Measurements from ENCODE around the gene C19orf47.
"Not testable (repeated sequence)": the region's sequence is repeated elsewhere in the genome, so short reads cannot be mapped to it uniquely, and the experiment has no call there.

The C19orf47 gene

DNA sequence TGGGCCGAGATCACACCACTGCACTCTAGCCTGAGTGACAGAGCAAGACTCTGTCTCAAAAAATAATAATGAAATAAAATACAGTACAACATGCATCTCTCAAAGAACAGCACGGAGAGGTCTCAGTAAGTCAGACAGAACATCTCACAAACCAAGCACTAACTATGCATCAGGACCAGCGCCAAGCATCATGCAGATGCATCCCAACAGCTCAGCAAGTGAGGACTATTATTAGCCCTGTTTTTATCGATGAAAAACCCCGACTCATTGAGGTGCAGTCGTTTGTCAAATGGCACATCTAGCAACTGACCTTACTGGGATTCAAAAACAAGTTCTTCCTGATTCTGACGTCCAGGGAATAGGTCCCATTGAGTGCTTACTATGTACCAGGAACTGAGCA is 3.8 kb downstream of the C19orf47 start:
- no peak for DNase-seq

DNA sequence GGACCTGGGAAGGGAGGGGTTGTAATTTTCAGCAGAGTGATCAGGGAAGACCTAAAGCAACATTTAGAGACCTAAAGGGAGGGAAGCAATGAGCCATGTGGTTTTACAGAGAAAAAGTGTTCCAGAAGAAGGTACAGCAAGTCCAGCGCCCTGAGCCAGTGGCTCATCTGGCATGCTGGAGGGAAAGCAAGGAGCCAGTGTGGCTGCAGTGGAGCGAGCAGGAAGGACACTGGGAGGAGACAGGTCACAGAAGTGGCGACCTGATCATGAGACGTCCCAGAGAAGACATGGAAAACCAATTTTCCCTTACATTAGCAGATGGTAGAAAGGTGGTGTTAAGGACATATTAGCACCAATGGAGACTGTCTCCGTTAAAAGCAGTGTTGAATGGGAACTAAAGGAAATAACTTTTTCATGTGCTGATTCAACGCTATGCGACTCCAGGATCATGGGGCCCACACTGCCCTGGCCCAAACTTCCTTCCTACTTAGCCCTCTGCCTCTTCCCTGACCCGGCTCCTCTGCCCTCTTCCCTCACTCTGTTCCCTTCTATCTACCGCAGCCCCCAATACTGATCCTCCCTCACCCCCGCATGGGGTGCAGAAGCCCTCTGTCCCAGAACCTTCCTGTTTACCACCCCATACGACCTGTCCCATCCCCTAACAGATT is 5.4 kb downstream of the C19orf47 start:
- no peak for DNase-seq

DNA sequence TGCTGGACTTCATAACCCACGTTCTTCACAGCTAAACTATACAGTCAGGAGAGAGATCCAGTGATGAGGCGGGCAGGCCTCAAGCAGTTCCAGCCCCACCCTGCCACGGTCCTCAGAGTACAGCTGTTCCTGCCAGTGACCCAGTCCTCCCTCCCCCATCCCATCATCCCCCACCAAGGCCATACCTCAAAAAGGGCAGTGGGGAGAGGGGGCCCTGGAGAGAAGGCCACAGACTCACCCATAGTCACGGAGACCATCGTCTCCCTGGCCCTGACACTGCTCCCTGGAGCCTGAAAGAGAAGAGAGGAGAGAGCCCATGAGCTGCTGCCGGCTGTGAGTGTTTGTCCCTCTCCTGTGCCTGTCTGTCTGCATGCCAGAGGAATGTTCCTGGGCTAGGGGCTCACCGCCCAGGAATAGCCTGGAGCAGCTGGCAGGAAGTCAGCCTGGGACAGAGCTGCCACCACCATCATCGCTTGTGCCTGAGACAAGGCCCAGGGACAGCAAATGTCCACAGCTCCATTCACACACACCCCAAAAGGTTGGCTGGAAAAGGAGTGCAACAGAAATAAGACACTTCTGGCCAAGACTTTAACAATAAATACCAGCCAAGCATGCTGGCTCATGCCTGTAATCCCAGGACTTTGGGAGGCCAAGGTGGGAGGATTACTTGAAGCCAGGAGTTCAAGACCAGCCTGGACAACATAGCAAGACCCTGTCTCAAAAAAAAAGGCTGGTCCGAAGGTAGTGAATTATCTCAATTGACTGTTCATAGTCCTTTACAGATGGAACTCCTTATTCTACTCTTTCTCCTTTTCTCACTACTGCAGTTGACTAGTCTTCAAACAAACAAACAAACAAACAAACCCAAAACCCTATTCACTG is 6.4 kb downstream of the C19orf47 start:
- no peak for DNase-seq

DNA sequence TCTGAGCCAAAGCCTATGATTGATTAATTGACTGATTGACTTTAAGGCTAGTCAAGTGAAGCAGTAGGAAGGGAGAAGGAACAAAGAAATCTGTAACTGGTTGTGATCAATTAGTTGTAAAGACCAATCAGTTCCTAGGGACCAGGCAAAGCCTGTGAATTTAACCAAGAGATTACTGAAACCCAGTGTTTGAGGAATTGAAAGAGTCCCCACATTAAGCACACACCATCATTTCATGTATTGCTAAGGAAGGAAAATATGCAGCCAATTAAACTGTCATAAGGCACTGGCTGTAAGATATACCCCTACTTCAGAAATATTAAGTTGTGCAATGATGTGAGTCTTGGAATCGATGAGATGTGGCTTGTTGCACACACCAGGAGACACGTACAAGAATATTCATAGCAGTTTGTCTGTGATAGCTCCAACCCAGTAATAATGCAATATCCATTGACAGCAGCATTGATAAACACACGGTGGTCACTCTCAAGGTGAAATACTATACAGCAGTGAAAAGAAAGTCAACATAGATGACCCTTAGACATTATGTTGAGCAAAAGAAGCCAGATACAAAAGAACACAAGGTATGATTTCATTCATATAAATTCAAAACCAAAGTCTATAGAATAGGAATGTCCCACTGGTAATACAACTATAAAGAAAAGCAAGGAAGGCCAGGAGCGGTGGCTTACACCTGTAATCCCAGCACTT is 9.0 kb downstream of the C19orf47 start:
- DNase-seq: no peak

DNA sequence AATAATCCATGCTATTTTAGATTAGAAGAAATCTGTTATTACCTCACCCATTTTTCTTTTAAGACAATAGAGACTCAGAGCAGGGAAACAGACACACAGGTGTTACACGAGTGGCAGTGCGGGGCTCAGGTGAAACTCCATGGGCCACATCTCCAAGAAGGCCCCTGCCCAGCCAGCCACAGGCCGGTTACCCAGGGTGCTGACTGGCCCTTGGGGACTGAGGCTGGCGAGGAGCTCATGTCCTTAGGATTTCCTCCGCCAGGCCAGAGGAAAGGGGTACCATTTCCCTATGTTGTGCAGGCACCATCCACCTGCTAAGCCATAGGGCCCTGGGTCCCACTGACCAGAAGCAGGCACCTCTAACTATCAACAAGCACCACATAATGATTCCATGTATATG is 10.6 kb downstream of the C19orf47 start:
- no peak for DNase-seq

DNA sequence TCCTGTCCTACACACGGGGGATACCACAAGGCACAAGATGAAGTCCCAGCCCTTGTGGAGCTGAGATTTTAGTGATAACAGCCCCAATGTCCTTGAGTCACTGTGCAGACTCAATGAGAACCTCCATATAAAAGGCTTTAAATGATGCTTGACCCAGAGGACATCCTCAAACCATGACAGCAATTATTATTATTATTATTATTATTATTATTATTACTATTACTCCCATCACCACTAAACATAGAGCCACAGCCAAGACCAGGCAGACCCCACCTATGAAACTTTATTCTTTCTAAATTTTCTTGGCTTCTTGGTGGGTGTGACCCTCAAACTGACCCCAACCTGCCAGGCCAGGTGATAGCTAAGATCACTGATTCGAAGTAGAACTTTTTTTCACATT is 11.1 kb downstream of the C19orf47 start:
- no peak for DNase-seq

DNA sequence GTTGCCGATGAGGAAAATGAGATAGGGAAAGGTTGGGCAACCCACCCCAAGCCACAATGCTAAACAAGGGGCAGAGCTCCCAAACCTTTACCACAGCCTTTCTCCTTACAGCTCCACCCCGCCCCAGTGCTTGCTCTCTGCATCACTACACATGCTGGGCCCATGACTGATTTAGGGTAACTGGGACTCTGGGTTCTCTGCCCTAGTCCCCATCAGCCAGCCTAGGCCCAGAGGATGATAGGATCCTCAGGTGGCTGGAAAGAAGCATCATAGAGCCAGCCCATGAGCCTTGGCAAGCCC is 11.6 kb downstream of the C19orf47 start:
- no peak for DNase-seq

DNA sequence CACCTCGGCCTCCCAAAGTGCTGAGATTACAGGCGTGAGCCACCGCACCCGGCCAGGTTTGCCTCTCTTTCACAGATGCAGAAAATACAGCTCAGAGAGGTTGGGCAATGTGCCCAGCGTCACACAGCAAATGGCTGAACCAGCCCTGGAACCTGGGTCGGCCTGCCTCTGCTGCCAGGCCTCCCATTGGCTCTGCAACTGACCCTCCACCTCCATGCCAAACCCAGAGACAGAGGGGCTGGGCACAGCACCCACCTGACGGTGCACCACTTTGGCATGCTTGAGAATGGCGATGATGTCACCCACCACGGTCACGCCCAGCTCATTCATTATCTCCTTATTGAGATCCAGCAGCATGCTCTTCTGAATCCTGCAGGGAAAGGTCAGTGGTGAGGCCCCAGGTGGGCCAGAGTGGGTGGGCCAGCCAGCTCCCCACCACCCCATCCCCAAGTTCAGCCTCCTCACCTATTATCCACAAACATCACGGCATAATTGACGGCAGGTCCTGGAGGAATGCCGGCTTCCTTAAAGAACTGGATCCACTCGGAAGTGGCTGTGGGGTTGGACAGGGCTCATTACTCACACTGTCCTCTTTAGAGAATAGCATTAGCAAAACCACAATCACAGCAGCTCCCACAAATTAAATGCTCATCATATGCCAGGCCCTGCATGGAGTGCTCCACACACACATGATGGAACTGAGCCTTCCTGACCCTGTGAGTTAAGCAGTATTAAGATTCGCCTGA is 12.2 kb downstream of the C19orf47 start:
- DNase-seq: no peak

DNA sequence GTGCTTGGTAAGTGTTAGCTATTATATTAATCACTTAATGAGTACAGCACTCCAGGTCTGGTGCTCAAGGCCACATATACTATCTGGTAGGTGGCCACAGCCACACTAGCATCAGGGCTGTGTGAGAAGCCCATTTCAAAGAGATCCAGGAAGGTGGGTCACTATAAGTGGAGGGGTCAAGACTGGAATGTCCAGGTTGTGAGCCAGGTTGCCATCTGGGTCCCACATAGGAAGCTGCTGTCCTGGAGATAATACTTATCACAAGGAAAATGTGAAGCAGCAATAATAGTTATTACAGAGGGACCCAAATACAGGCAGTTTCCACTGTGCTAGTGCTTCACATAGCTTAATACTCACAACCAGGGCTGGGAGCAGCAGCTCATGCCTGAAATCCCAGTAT is 13.1 kb downstream of the C19orf47 start:
- no peak for DNase-seq

DNA sequence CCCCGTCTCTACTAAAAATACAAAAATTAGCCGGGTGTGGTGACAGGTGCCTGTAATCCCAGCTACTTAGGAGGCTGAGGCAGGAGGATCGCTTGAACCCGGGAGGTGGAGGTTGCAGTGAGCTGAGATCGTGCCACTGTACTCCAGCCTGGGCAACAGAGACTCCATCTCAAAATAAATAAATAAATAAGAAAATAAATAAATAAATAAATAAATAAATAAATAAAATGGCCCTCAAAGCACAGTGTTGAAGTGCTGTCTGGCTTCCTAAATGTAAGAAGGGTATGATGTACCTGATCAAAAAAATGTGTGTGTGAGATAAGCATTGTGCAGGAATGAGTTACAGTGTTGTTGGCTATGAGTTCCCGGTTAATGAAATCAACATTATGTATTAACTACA is 15.1 kb downstream of the C19orf47 start:
- not testable (repeated sequence) for DNase-seq

DNA sequence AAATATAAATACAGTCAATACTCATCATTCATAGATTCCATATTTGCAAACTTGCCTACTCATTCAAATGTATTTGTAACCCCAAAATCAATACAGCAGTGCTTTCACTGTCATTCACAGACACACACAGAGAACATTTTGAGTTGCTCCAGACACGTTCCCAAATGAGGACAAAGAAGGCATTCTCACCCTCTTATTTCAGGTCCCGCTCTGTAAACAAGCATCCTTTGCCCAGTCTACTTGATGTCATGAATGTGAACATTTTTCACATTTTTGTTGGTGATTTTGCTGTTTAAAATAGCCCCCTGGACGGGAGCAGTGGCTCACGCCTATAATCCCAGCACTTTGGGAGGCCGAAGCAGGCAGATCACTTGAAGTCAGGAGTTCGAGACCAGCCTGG is 15.5 kb downstream of the C19orf47 start:
- DNase-seq: no peak

DNA sequence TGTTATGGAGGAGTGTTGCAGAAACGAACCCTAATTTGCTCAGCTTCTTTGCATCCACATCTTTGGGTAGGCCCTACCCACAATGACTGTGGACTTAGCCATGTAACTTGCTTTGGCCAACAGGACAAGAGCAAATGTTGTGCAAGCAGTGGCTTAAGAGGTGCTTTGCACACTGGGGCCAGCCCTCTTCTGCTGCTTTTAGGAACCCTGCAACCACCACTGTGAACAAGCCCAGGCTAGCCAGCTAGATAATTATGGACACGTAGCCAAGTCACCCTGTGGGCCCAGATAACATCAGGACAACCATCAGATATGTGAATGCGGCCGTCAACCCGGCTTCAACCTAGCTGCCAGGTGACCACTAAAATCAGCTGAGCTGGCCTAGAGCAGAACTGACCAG is 17.1 kb downstream of the C19orf47 start:
- DNase-seq: no peak

DNA sequence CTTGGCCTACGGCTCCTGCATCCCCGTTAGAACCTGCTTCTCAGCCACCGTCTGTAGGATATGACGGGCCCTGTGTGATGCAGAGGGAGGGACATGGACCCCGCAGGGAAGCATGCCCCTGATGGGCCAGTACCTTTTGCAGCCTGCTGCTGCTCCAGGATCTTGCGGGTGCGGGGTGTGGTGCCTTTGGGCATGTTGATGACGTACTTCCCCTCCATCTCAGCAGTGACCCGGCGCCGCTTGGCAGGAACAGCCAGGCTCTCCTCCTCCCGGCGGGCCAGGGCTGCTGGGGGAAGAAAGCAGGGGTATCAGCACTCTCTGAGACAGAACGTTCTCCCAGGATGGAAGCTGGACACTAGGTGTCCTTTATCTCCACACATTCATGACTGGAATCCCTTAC is 22.0 kb downstream of the C19orf47 start:
- DNase-seq: no peak

DNA sequence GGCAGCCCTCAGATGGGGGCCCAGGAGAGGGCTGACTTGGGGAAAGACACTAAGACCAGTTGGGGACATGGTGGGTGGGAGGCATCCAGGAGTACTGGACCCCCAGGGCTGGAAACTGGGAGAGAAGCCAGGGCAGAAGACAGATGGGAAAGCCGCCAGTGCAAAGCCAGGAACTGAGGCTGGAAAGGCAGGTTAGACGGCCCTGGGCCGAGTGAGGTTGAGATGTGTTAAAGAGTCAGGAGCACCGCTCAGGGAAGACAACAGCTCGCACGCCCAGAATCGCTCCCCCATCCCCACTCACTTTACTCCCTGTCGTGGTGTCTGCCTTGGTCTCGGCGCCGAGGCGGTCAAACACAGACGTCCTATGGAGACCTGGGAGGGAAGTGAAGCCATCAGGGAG is 24.5 kb downstream of the C19orf47 start:
- no peak for DNase-seq

DNA sequence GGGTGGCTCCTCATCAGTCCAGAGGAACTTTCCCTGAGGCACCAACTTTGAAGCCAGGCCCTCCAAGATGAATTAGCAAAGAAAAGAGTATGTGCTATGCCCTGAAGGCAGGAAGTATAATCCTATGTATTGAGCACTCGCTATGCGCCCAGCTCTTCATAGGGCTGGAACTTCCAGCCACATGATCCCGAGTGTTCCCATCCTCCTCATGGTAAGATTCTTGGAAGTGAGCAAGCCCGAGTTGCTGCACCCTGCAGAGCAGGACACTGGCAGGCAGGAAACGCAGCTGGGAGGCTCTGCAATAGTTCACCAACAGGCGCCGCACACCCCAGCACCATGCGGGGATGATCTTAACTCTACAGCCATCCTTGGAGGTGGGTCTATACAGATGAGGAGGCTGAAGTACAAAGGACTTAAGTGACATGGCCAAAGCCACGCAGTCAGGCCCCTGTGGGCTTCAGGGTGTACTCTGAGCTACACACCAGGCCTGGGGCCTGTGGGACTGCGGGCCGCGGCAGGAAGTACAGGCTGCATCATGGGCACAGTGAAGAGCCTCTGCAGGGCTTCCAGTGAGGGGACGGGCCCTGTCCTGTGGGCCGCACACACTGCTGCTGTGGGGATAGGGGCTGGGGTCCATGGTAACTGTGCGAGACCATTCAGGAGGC is 25.1 kb downstream of the C19orf47 start:
- no peak for DNase-seq

DNA sequence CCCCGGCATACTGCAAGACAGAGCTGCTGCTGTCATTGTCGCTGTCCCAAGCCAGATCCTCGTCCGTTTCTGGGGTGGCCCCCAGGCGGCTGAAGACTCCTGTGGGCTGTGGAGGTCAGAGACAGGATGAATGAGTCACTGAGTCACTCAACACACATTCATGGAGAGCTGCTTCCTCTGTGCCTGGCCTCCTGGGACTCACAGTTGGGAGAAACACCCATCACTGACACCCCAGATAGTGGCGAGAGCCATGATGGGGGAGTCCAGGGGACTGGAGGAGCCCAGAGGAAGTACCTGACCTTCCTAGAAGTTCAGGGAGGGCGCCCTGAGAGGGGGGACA is 26.0 kb downstream of the C19orf47 start:
- no peak for DNase-seq

DNA sequence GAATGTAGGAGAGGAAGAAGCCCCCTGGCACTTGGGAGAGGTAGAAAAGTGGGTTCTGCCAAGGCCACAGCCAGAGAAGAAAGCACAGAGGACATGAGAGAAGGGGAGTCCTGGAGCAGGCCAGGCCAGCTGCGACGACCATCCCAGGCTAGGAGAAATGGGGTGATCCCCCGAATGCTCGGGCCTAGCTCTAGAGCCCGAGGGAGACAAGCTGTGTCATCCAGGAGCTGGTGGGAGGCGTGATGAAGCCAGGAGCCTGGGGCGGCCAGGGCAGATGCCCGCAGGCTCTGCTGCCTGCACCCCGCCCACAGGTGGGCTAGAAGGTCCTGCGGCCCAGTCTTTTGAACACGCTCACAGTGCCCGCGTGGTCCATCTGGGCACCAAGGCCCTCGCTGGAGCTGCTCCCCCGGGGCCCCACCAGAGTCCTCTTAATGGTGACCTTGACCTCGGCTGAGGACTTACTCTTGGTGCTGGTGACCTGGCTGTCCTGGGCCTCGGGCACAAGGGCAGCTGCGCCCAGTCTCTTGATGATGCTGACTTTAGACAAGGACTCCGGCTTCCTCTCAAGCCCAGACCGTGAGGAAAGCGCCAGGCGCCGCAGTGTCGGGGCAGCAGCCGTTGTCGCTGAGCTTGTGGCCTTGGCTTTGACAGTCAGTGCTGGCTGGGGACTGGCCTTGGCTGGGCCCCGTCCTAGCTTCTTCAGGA is 26.5 kb downstream of the C19orf47 start:
- DNase-seq: no peak

DNA sequence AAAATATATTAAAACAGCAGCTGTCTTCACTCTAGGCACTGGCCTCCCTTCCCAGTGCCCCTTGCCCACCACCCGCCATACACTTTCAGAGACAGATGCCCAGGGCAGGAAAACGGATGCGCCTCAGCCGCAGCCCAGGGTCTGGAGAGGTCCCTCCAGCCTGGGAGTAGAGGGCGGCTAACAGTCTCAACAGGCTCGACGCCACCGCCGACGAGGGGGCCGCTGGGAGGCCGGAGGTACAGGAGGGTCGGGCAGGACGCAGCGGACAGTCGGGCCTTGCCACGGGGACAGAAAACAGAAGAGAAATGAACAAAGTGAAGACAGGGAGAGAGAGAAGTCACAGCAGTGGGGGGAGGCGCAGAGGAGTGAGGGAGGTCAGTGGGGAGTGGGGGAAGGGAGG is 27.1 kb downstream of the C19orf47 start:
- no peak for DNase-seq

DNA sequence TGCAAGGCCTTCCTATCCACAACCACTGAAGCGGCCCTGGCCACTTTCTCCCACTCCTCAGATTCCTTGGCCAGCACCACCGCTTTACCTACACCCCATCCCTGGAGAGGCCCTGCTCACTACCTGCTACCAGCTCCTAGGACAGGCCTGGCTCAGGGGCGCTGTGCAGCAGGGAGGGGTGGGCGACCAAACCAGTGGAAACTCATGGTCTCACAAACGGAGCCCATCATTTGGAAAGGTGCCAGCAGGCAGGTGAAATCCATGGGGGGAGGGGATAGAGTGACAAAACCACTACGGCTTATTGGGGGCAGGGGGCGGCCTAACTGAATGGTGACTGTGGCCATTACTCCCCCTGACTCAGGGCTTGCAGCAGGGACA is 27.6 kb downstream of the C19orf47 start:
- no peak for DNase-seq

DNA sequence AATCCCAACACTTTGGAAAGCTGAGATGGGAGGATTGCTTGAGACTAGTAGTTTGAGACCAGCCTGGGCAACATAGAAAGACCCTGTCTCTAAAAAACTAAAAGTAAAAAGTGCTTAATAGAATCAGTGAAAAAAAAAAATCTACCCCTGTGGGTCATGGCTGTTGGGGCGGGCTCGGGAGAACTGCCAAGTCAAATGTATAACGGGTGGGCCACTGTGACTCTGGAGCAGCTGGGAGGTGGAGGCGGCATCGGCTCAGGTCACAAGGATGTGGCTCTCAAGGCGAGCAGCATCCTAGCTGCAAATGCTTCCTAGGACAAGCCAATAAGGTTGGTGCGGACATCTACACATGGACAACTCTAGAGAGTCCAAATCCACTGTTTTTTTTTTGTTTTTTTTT is 30.9 kb downstream of the C19orf47 start:
- DNase-seq: no peak

DNA sequence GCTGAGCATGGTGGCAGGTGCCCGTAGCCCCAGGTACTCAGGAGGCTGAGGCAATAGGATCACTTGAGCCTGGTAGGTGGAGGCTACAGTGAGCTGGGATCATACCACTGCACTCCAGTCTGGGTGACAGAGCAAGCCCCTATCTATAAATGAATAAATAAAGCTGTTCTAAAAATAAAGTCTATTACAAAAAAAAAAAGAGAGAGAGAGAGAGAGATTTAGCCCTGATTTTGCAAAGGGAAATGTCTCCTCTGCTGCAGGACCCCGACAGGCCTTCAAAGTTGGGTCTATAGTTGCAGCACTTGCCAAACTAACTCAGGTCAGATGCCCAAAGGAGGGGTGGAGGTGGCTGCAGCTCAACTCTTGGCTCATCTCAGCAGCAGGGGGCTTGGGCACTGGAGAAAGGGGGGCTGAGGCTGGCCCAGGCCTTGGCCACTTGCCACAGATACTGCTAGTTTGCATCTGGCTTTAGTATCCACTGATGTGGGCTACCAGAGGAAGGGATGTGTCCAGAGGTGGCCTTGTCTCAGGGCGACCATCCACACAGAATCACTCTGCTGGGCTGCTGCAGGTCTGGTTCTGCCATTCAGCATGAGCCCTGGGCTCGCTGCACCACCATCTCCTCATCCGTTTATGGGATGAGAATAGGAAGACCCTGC is 32.3 kb downstream of the C19orf47 start:
- DNase-seq: no peak

DNA sequence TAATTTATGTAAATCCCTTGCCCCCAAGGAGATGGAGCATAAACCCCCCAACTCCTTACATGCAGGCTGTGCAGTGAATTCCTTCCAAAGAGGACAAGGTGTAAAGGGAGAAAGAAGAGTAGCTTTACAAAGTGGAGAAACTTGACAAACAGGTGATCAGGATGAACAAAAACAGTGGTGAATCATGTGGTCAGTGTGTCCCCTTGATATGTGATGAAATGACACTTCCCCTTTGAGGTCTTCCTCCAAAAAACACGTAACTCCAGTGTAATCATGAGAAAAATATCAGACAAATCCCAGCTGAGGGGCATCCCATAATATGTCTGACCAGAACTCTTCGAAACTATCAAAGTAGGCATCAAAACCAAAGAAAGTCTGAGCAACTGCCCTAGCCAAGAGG is 33.5 kb downstream of the C19orf47 start:
- DNase-seq: no peak

Data from stimulated activated CD8-positive, alpha-beta memory T cell treated with anti-CD3 and anti-CD28 coated beads, Interleukin-4, amount 100 ng/mL, for 48 hours (primary cell).